Measurements from ENCODE around the gene OR2A2. TPM values are rescaled to one million over a fixed set of nuclear protein-coding genes. Genes with fewer than 3 reads are reported as not detected.

Gene OR2A2
- total RNA-seq, 2 experiments from 2014 or later = not detected

- TF ChIP-seq EZH2phosphoT487 (IDR thresholded peaks at IDR 0.05; ENCODE audit: borderline replicate concordance, low read depth, low read length) = no peak
- no peak for TF ChIP-seq CTCF (conservative IDR thresholded peaks at IDR 0.05; ENCODE audit: low read length)
- no peak overlapping the region for H3K4me2 ChIP-seq (ENCODE audit: low read length)
- no peaks in the 10 kb centered on the region for H4K20me1 ChIP-seq (ENCODE audit: insufficient read depth, low read length)
- no peaks in the 10 kb centered on the region for H3K9me3 ChIP-seq (ENCODE audit: low read length)
- H3K79me2 ChIP-seq (ENCODE audit: insufficient read depth, low read depth, low read length) = no peaks in the 10 kb centered on the region
- CTCF ChIA-PET (ENCODE audit: unreplicated experiment) = no interaction called here
- no peaks in the 10 kb centered on the region for H3K4me1 ChIP-seq (ENCODE audit: insufficient read depth, low read length, poor library complexity, severe bottlenecking)
- BruUV-seq (replicated peaks) = no TSS peak
- intact Hi-C loops (cut with micrococcal nuclease; ENCODE audit: unreplicated experiment) = no loop called here
- no peak overlapping the region for H3K27ac ChIP-seq (ENCODE audit: low read depth, low read length, poor library complexity, severe bottlenecking)
- no peak for DNase-seq (ENCODE audit: low spot score)
- POLR2A ChIA-PET = no interaction called here
- H3K4me3 ChIP-seq (ENCODE audit: low read depth, low read length, poor library complexity, severe bottlenecking) = no peak overlapping the region
- H3K36me3 ChIP-seq (ENCODE audit: insufficient read depth, low read length) = no peaks in the 10 kb centered on the region
- H3K9me2 ChIP-seq (ENCODE audit: insufficient read depth, low read length) = no peaks in the 10 kb centered on the region
- H2AFZ ChIP-seq (ENCODE audit: low read length) = no peak overlapping the region
Measured at GRCh38 chr7:144130730-144131129, 21.3 kb downstream of the OR2A2 start.

GRCh38 chr7:144132262-144132661 is 22.9 kb downstream of the OR2A2 start:
- H3K4me2 ChIP-seq (ENCODE audit: low read length) = no peak overlapping the region
- H3K4me1 ChIP-seq (ENCODE audit: insufficient read depth, low read length, poor library complexity, severe bottlenecking) = no peaks in the 10 kb centered on the region
- BruUV-seq (replicated peaks) = no TSS peak
- no peak overlapping the region for H2AFZ ChIP-seq (ENCODE audit: low read length)
- intact Hi-C loops (cut with micrococcal nuclease; ENCODE audit: unreplicated experiment) = no loop called here
- H3K36me3 ChIP-seq (ENCODE audit: insufficient read depth, low read length) = no peaks in the 10 kb centered on the region
- H3K9me2 ChIP-seq (ENCODE audit: insufficient read depth, low read length) = no peaks in the 10 kb centered on the region
- no peak overlapping the region for H3K27ac ChIP-seq (ENCODE audit: low read depth, low read length, poor library complexity, severe bottlenecking)
- CTCF ChIA-PET (ENCODE audit: unreplicated experiment) = no interaction called here
- no peaks in the 10 kb centered on the region for H4K20me1 ChIP-seq (ENCODE audit: insufficient read depth, low read length)
- no peak for DNase-seq (ENCODE audit: low spot score)
- no peaks in the 10 kb centered on the region for H3K79me2 ChIP-seq (ENCODE audit: insufficient read depth, low read depth, low read length)
- H3K9me3 ChIP-seq (ENCODE audit: low read length) = no peaks in the 10 kb centered on the region
- no peak for TF ChIP-seq CTCF (conservative IDR thresholded peaks at IDR 0.05; ENCODE audit: low read length)
- TF ChIP-seq EZH2phosphoT487 (IDR thresholded peaks at IDR 0.05; ENCODE audit: borderline replicate concordance, low read depth, low read length) = no peak
- H3K4me3 ChIP-seq (ENCODE audit: low read depth, low read length, poor library complexity, severe bottlenecking) = no peak overlapping the region
- POLR2A ChIA-PET = no interaction called here

GRCh38 chr7:144133307-144133706 is 23.9 kb downstream of the OR2A2 start:
- Histone ChIP-seq H3K4me2 (ENCODE audit: low read length) (no peak overlapping the region), H3K79me2 (ENCODE audit: insufficient read depth, low read depth, low read length) (no peaks in the 10 kb centered on the region), H3K9me2 (ENCODE audit: insufficient read depth, low read length) (no peaks in the 10 kb centered on the region), H3K4me3 (ENCODE audit: low read depth, low read length, poor library complexity, severe bottlenecking) (no peak overlapping the region), H3K4me1 (ENCODE audit: insufficient read depth, low read length, poor library complexity, severe bottlenecking) (no peaks in the 10 kb centered on the region), H2AFZ (ENCODE audit: low read length) (no peak overlapping the region), H3K9me3 (ENCODE audit: low read length) (no peaks in the 10 kb centered on the region), H4K20me1 (ENCODE audit: insufficient read depth, low read length) (no peaks in the 10 kb centered on the region), H3K36me3 (ENCODE audit: insufficient read depth, low read length) (no peaks in the 10 kb centered on the region), H3K27ac (ENCODE audit: low read depth, low read length, poor library complexity, severe bottlenecking) (no peak overlapping the region)
- intact Hi-C loops (cut with micrococcal nuclease; ENCODE audit: unreplicated experiment) = no loop called here
- POLR2A ChIA-PET = no interaction called here
- no peak for DNase-seq (ENCODE audit: low spot score)
- TF ChIP-seq EZH2phosphoT487 (IDR thresholded peaks at IDR 0.05; ENCODE audit: borderline replicate concordance, low read depth, low read length) (no peak), CTCF (conservative IDR thresholded peaks at IDR 0.05; ENCODE audit: low read length) (no peak)
- CTCF ChIA-PET (ENCODE audit: unreplicated experiment) = no interaction called here
- no TSS peak for BruUV-seq (replicated peaks)

All from OCI-LY7 (cell line).